Measurements from ENCODE around the gene SMPX. TPM values are rescaled to one million over a fixed set of nuclear protein-coding genes. Genes with fewer than 3 reads are reported as not detected.

SMPX gene
- total RNA-seq, 1 donor from 2014 or later = not detected

DNA sequence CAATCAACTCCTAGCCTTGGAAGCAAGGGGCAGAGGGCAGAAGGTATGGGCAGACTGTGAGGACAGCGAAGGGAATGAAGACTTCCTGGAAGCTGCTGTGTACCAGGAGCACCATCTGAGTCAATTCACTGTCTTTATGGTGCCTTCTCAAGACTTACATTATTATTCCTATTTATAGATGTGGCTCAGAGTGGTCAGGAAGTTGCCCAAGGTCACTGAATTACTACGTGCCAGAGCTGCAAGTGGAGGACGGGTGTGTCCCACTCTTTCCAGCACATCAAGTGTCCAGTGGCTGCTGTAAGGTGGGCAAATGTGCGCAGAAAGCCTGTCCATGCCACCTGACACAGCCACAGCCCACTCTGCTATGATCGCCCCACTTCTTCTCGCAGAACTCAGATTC, 32.0 kb downstream of the SMPX start:
- no peak for DNase-seq
- Mint-ChIP-seq H3K27ac (ENCODE audit: unreplicated experiment) (peak overlapping the region; percentile 55), H3K27me3 (ENCODE audit: unreplicated experiment) (no peaks in the 10 kb centered on the region), H3K36me3 (ENCODE audit: unreplicated experiment) (no peaks in the 10 kb centered on the region), H3K4me3 (ENCODE audit: unreplicated experiment) (no peak overlapping the region), H3K9me3 (ENCODE audit: unreplicated experiment) (no peaks in the 10 kb centered on the region), H3K4me1 (ENCODE audit: low read depth, unreplicated experiment) (peaks cover 2% of the 10 kb centered on the region)
- TF ChIP-seq, protein P1, sequence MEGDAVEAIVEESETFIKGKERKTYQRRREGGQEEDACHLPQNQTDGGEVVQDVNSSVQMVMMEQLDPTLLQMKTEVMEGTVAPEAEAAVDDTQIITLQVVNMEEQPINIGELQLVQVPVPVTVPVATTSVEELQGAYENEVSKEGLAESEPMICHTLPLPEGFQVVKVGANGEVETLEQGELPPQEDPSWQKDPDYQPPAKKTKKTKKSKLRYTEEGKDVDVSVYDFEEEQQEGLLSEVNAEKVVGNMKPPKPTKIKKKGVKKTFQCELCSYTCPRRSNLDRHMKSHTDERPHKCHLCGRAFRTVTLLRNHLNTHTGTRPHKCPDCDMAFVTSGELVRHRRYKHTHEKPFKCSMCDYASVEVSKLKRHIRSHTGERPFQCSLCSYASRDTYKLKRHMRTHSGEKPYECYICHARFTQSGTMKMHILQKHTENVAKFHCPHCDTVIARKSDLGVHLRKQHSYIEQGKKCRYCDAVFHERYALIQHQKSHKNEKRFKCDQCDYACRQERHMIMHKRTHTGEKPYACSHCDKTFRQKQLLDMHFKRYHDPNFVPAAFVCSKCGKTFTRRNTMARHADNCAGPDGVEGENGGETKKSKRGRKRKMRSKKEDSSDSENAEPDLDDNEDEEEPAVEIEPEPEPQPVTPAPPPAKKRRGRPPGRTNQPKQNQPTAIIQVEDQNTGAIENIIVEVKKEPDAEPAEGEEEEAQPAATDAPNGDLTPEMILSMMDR (IDR thresholded peaks at IDR 0.05; ENCODE audit: partially characterized antibody, unreplicated experiment) = no peak

DNA sequence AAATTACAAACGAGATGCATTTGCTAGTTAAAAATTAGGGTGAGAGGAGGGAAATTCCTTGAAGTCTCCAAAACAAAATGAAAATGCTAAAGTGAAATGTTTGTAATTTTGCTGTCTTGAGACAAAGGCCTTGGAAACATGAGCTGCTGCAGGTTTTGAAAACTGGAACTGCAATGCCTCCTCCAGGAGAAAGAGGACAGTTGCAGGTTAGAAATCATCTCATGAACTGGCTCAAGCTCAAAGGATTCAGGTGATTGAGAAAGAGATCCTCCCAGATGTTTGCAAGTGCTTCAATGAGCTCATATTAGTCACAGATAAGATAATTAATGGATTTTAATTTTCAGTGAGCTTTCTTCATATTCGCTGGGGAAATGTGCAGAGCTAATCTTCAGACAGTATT, 32.4 kb downstream of the SMPX start:
- Mint-ChIP-seq H3K27ac (ENCODE audit: unreplicated experiment) (peak overlapping the region; percentile 55), H3K4me1 (ENCODE audit: low read depth, unreplicated experiment) (peaks cover 2% of the 10 kb centered on the region), H3K36me3 (ENCODE audit: unreplicated experiment) (no peaks in the 10 kb centered on the region), H3K9me3 (ENCODE audit: unreplicated experiment) (no peaks in the 10 kb centered on the region), H3K27me3 (ENCODE audit: unreplicated experiment) (no peaks in the 10 kb centered on the region), H3K4me3 (ENCODE audit: unreplicated experiment) (no peak overlapping the region)
- DNase-seq = no peak
- TF ChIP-seq, protein P1 (IDR thresholded peaks at IDR 0.05; ENCODE audit: partially characterized antibody, unreplicated experiment) = no peak

DNA sequence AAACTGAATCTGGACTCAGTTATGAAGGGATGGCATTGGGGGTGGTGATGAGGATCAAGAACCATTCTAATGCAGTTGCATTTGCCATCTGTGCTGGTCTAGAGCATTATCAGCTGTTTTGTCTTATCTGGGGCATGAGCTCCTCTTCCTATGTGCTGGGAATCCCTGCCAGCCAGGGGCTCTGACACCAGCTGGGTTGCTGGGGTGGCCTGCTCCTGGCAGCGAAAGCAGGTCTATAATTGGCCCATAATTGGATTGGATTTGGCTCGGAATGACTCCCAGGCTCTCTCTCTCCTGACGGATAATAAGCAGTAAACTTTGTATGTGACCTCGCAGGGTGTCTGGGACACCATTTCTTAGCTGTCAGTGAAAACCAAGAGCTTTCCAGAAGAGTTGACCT, 34.1 kb downstream of the SMPX start:
- H3K9me3 Mint-ChIP-seq (ENCODE audit: unreplicated experiment) = no peaks in the 10 kb centered on the region
- H3K27me3 Mint-ChIP-seq (ENCODE audit: unreplicated experiment) = no peaks in the 10 kb centered on the region
- TF ChIP-seq, protein P1 (IDR thresholded peaks at IDR 0.05; ENCODE audit: partially characterized antibody, unreplicated experiment) = no peak
- H3K36me3 Mint-ChIP-seq (ENCODE audit: unreplicated experiment) = no peaks in the 10 kb centered on the region
- no peak for DNase-seq
- H3K4me3 Mint-ChIP-seq (ENCODE audit: unreplicated experiment) = no peak overlapping the region
- no peak overlapping the region for H3K27ac Mint-ChIP-seq (ENCODE audit: unreplicated experiment)
- H3K4me1 Mint-ChIP-seq (ENCODE audit: low read depth, unreplicated experiment) = peaks cover 2% of the 10 kb centered on the region

DNA sequence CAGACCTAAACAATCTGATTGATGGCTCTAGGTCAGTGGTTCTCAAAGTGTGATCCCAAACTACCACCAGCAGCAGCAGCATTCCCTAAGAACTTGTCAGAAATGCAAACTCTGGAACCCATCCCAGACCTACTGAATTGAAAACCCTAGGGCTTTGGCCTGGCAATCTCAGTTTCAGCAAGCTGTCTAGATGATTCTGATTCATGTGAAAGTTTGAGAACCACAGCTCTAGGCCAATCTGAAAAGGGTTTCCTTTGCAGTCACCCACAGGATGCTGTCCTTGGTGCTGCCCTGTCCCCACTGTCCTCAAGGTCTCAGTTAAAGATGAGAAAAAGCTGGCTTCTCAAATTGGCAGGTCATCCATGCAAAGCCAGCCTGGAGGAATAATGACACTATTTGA, 34.8 kb downstream of the SMPX start:
- H3K9me3 Mint-ChIP-seq (ENCODE audit: unreplicated experiment) = no peaks in the 10 kb centered on the region
- peaks cover under 1% of the 10 kb centered on the region for H3K4me1 Mint-ChIP-seq (ENCODE audit: low read depth, unreplicated experiment)
- no peaks in the 10 kb centered on the region for H3K36me3 Mint-ChIP-seq (ENCODE audit: unreplicated experiment)
- TF ChIP-seq, protein P1 (IDR thresholded peaks at IDR 0.05; ENCODE audit: partially characterized antibody, unreplicated experiment) = no peak
- DNase-seq = no peak
- H3K4me3 Mint-ChIP-seq (ENCODE audit: unreplicated experiment) = no peak overlapping the region
- H3K27me3 Mint-ChIP-seq (ENCODE audit: unreplicated experiment) = no peaks in the 10 kb centered on the region
- no peak overlapping the region for H3K27ac Mint-ChIP-seq (ENCODE audit: unreplicated experiment)

DNA sequence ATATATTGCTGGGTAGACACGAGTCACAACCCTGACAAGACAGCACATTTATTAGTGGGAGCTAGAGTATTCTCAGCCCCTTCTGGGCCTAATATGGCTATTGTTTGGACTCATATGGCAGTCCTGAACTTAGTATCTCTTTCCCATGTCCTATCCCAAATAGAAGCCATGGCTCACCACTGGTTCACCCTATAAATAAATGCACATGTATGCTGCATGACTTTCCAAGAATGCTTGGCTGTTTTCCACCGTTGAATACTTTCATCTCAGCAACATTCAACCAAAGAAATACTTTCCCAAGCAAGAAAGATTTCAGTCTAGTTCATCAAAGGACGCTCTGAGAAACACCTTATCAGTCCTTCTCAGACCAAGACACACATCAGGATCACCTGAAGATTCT, 36.7 kb downstream of the SMPX start:
- Mint-ChIP-seq H3K27me3 (ENCODE audit: unreplicated experiment) (no peaks in the 10 kb centered on the region), H3K36me3 (ENCODE audit: unreplicated experiment) (no peaks in the 10 kb centered on the region), H3K9me3 (ENCODE audit: unreplicated experiment) (no peaks in the 10 kb centered on the region), H3K27ac (ENCODE audit: unreplicated experiment) (no peak overlapping the region), H3K4me1 (ENCODE audit: low read depth, unreplicated experiment) (no peaks in the 10 kb centered on the region), H3K4me3 (ENCODE audit: unreplicated experiment) (no peak overlapping the region)
- TF ChIP-seq, protein P1 (IDR thresholded peaks at IDR 0.05; ENCODE audit: partially characterized antibody, unreplicated experiment) = no peak
- DNase-seq = no peak
